UCSD-AML1 (cell line): Measurements from ENCODE around the gene MYO3B.
"Not testable (repeated sequence)": the region's sequence is repeated elsewhere in the genome, so short reads cannot be mapped to it uniquely, and the experiment has no call there.

ENCODE experiments used
- DNase-seq: peaks from one replicate; lab custom pipeline; 2025; ENCODE audit not compliant: unreplicated experiment; lab: John Stamatoyannopoulos, UW

Gene MYO3B

GRCh38 chr2:170587922-170588321, 410.0 kb downstream of the MYO3B start:
- no peak for DNase-seq

- no peak for DNase-seq
These were observed 410.8 kb downstream of the MYO3B start for GRCh38 chr2:170588729-170589128.

GRCh38 chr2:170596576-170596975, 418.6 kb downstream of the MYO3B start:
- no peak for DNase-seq

GRCh38 chr2:170598067-170598395, 420.1 kb downstream of the MYO3B start:
- no peak for DNase-seq

GRCh38 chr2:170601489-170601888, 423.5 kb downstream of the MYO3B start:
- no peak for DNase-seq

- DNase-seq = no peak
These were observed 427.9 kb downstream of the MYO3B start for GRCh38 chr2:170605862-170606261.

GRCh38 chr2:170607171-170607570, 429.2 kb downstream of the MYO3B start:
- no peak for DNase-seq

GRCh38 chr2:170610615-170611014, 432.7 kb downstream of the MYO3B start:
- DNase-seq = no peak

GRCh38 chr2:170618948-170619347, 441.0 kb downstream of the MYO3B start:
- DNase-seq = not testable (repeated sequence)

GRCh38 chr2:170635094-170635493, 457.1 kb downstream of the MYO3B start:
- not testable (repeated sequence) for DNase-seq

GRCh38 chr2:170639635-170640034, 461.7 kb downstream of the MYO3B start:
- no peak for DNase-seq

- DNase-seq = no peak
These were observed 464.0 kb downstream of the MYO3B start for GRCh38 chr2:170641961-170642360.

- no peak for DNase-seq
These were observed 465.4 kb downstream of the MYO3B start for GRCh38 chr2:170643346-170643745.

GRCh38 chr2:170647741-170648436, 469.9 kb downstream of the MYO3B start:
- DNase-seq = no peak

GRCh38 chr2:170651624-170652325, 473.8 kb downstream of the MYO3B start:
- no peak for DNase-seq

- no peak for DNase-seq
These were observed 474.9 kb downstream of the MYO3B start for GRCh38 chr2:170652637-170653417.

GRCh38 chr2:170656669-170657068, 478.7 kb downstream of the MYO3B start:
- no peak for DNase-seq

GRCh38 chr2:170660409-170660808, 482.5 kb downstream of the MYO3B start:
- DNase-seq = no peak

- DNase-seq = no peak
These were observed 487.8 kb downstream of the MYO3B start for GRCh38 chr2:170665743-170666142.

- no peak for DNase-seq
These were observed 492.0 kb downstream of the MYO3B start for GRCh38 chr2:170669909-170670308.

GRCh38 chr2:170670651-170671050, 492.7 kb downstream of the MYO3B start:
- no peak for DNase-seq

- DNase-seq = no peak
These were observed 493.1 kb downstream of the MYO3B start for GRCh38 chr2:170671079-170671478.
